NB4 (cell line): ENCODE measurements around the gene MYH15.

Experiments used
- DNase-seq: peaks from one replicate; pipeline ENCODE4 v3.0.0; 2010; ENCODE audit warnings: low read depth
- H3K4me3 ChIP-seq: one replicate; pipeline ENCODE4 v1.5.1; 2011; ENCODE audit warnings: mild to moderate bottlenecking, low read depth, low read length, moderate library complexity
- CTCF ChIP-seq: IDR thresholded peaks from one replicate; pipeline ENCODE4 v1.5.1; 2012; ENCODE audit warnings: low read depth, low read length
- MAX ChIP-seq: IDR thresholded peaks from 2 replicates; pipeline ENCODE4 v1.6.1; 2011; ENCODE audit warnings: low read depth, low read length
- MYC ChIP-seq: IDR thresholded peaks from 2 replicates; pipeline ENCODE4 v1.6.1; 2011; ENCODE audit warnings: low read depth, low read length
- POLR2A ChIP-seq: IDR thresholded peaks from 2 replicates; pipeline ENCODE4 v1.6.1; 2011; ENCODE audit warnings: mild to moderate bottlenecking; ENCODE audit not compliant: insufficient read length; ENCODE audit errors: extremely low read depth

Gene MYH15

GRCh38 chr3:108475220-108475782, 35.1 kb downstream of the MYH15 start:
- no peak for TF ChIP-seq CTCF
- DNase-seq, result peak; percentile 5

GRCh38 chr3:108474581-108474980, 35.8 kb downstream of the MYH15 start:
- TF ChIP-seq CTCF, result no peak
- no peak for TF ChIP-seq MAX
- TF ChIP-seq MYC, result no peak
- TF ChIP-seq POLR2A, result no peak
- no peak for DNase-seq
- no peak overlapping the region for H3K4me3 ChIP-seq

More at GRCh38 chr3:108475220-108475782, 35.1 kb downstream of the MYH15 start:
- H3K4me3 ChIP-seq, result no peak overlapping the region

DNA sequence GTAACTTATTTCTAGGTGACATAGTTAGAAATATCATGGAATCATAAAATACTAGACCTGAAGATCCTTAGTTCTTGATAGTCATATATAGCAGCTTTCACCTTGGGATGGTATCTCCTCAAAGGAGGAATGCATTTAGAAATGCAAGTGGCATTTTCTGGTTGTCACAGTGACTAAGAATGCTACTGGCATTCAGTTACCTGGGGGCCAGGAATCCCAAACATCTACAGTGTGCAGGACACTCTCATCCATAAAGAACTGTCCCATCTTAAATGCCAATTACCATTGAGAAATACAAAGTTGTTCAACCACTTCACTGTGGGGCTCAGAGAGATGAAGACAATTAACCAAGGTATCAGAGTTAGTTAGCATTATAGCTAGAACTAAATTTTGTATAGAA, 36.7 kb downstream of the MYH15 start:
- TF ChIP-seq CTCF, result no peak
- TF ChIP-seq POLR2A, result no peak
- TF ChIP-seq MYC, result no peak
- TF ChIP-seq MAX, result no peak
- no peak for DNase-seq
- H3K4me3 ChIP-seq, result no peak overlapping the region

DNA sequence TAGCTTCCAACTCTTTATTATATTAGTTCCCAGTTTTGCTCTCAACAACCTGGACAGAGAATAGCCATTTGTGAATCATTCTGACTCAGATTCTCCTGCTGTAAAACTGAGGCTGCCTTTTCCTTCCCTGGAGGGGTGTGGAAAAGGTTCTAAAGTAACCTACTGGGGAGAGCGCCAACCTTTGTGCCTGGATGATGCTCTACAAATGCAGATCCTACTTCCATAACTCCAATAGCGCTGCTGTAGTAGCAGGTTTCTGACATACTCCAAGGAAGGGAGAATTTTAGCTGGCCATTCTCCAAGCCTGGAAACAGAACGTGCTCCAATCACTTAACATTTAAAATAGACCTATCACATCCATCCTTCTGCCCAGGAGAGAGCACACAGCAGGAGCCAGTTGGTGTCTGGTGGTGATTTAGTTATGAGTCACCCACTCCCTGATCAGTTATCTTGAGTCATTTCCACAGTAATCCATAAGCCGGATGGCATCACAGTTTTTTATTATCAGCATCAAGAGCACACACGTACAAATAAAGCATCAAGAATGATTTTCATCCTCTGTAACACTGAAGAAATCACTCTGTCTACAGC, 38.3 kb downstream of the MYH15 start:
- peak; percentile 14 for DNase-seq

DNA sequence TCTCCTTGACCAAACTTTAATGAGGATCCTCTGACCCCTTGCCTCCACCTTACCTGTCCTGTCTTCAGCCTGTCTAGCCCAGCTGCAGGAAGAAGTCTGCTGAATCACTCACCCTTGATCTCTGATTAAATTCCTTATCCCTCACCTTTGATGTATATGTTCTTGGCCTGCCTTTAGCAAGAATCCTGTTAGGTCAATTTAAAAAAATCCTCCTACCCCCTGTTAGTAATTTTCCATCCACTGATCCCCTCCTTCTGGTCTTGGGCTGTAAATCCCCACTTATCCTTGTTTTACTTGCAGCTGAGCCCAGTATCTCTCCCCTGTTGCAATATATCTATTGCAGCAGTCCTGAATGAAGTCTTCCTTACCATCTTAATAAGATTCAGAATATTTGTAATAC, 39.0 kb downstream of the MYH15 start:
- no peak for DNase-seq
- no peak overlapping the region for H3K4me3 ChIP-seq

More for the DNA sequence above, 38.3 kb downstream of the MYH15 start:
- TF ChIP-seq MAX (no peak), POLR2A (no peak), MYC (no peak)
- H3K4me3 ChIP-seq, result no peak overlapping the region

DNA sequence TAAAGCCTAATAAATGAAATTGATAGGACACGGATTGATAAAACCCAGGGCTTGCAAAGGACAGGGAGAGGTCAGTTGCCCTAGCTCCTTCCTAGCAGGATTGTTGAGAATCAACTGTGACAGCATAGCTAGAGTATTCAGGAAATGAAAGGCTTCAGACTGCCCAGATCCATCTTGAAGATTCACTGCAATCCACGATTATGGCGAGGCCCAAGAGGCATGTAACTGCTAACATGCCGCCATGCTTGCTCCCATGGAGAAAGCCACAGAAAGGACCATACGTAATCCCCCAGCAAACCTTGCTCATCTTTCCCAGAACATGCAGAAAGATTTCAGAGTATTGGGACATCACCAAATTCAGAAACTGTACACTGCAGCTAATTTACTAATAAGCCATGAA, 41.3 kb downstream of the MYH15 start:
- no peak for TF ChIP-seq MYC
- TF ChIP-seq CTCF, result no peak
- no peak for TF ChIP-seq MAX
- TF ChIP-seq POLR2A, result no peak
- DNase-seq, result no peak

More for the DNA sequence above, 39.0 kb downstream of the MYH15 start:
- TF ChIP-seq CTCF, result no peak
- no peak for TF ChIP-seq MYC
- no peak for TF ChIP-seq POLR2A
- TF ChIP-seq MAX, result no peak

More for the DNA sequence above, 41.3 kb downstream of the MYH15 start:
- no peak overlapping the region for H3K4me3 ChIP-seq
